Neuron (in vitro differentiated cells): ENCODE results near the gene CFAP299.
"Not testable (repeated sequence)": the region's sequence is repeated elsewhere in the genome, so short reads cannot be mapped to it uniquely, and the experiment has no call there.

ENCODE experiments used
- H2AFZ ChIP-seq: one replicate; pipeline ENCODE4 v1.6.1; 2013; ENCODE audit warnings: low read depth, mild to moderate bottlenecking, inconsistent platforms, low read length, moderate library complexity
- H3K27me3 ChIP-seq: one replicate; pipeline ENCODE4 v1.6.1; 2013; ENCODE audit warnings: low read length; ENCODE audit not compliant: insufficient read depth
- H3K36me3 ChIP-seq: one replicate; pipeline ENCODE4 v1.6.1; 2013; ENCODE audit warnings: low read length; ENCODE audit not compliant: insufficient read depth
- H3K4me1 ChIP-seq: one replicate; pipeline ENCODE4 v1.6.1; 2013; ENCODE audit warnings: low read length; ENCODE audit not compliant: insufficient read depth
- H3K4me3 ChIP-seq: 2 replicates; pipeline ENCODE4 v1.5.1; 2013; ENCODE audit warnings: mild to moderate bottlenecking, low read length, moderate library complexity
- H3K9me3 ChIP-seq: one replicate; pipeline ENCODE4 v1.6.1; 2013; ENCODE audit warnings: low read length

Gene CFAP299

GRCh38 chr4:80309294-80310004 is 26.1 kb upstream of the CFAP299 start:
- peaks cover 6% of the 10 kb centered on the region for H3K27me3 ChIP-seq
- H3K36me3 ChIP-seq = no peaks in the 10 kb centered on the region
- no peaks in the 10 kb centered on the region for H3K9me3 ChIP-seq
- no peak overlapping the region for H2AFZ ChIP-seq
- no peaks in the 10 kb centered on the region for H3K4me1 ChIP-seq
- H3K4me3 ChIP-seq = no peak overlapping the region

GRCh38 chr4:80311130-80311529 is 24.4 kb upstream of the CFAP299 start:
- no peak overlapping the region for H3K4me3 ChIP-seq
- peaks cover 6% of the 10 kb centered on the region for H3K27me3 ChIP-seq
- H3K9me3 ChIP-seq = no peaks in the 10 kb centered on the region
- H3K4me1 ChIP-seq = no peaks in the 10 kb centered on the region
- H3K36me3 ChIP-seq = no peaks in the 10 kb centered on the region
- no peak overlapping the region for H2AFZ ChIP-seq

- H3K4me3 ChIP-seq = no peak overlapping the region
- H3K27me3 ChIP-seq = peaks cover 4% of the 10 kb centered on the region
- no peaks in the 10 kb centered on the region for H3K4me1 ChIP-seq
- H3K36me3 ChIP-seq = no peaks in the 10 kb centered on the region
- H2AFZ ChIP-seq = no peak overlapping the region
- no peaks in the 10 kb centered on the region for H3K9me3 ChIP-seq
Measured at GRCh38 chr4:80312124-80312523, 23.4 kb upstream of the CFAP299 start.

- no peaks in the 10 kb centered on the region for H3K9me3 ChIP-seq
- H3K4me3 ChIP-seq = no peak overlapping the region
- no peaks in the 10 kb centered on the region for H3K36me3 ChIP-seq
- H2AFZ ChIP-seq = no peak overlapping the region
- H3K27me3 ChIP-seq = no peaks in the 10 kb centered on the region
- H3K4me1 ChIP-seq = no peaks in the 10 kb centered on the region
Measured at GRCh38 chr4:80313627-80314026, 21.9 kb upstream of the CFAP299 start.

- not testable (repeated sequence) for H3K27me3 ChIP-seq, H3K9me3 ChIP-seq, H2AFZ ChIP-seq, H3K4me3 ChIP-seq, H3K4me1 ChIP-seq, H3K36me3 ChIP-seq
Measured at GRCh38 chr4:80315848-80316247, 19.7 kb upstream of the CFAP299 start.

- H3K4me3 ChIP-seq = no peak overlapping the region
- no peak overlapping the region for H2AFZ ChIP-seq
- no peaks in the 10 kb centered on the region for H3K9me3 ChIP-seq
- no peaks in the 10 kb centered on the region for H3K36me3 ChIP-seq
- no peaks in the 10 kb centered on the region for H3K27me3 ChIP-seq
- no peaks in the 10 kb centered on the region for H3K4me1 ChIP-seq
Measured at GRCh38 chr4:80321341-80321740, 14.2 kb upstream of the CFAP299 start.

- Histone ChIP-seq H3K36me3 (no peaks in the 10 kb centered on the region), H3K27me3 (no peaks in the 10 kb centered on the region), H3K9me3 (no peaks in the 10 kb centered on the region), H2AFZ (no peak overlapping the region), H3K4me3 (no peak overlapping the region), H3K4me1 (no peaks in the 10 kb centered on the region)
Measured at GRCh38 chr4:80321776-80322175, 13.8 kb upstream of the CFAP299 start.

GRCh38 chr4:80322716-80323115 is 12.8 kb upstream of the CFAP299 start:
- H3K36me3 ChIP-seq = no peaks in the 10 kb centered on the region
- H2AFZ ChIP-seq = no peak overlapping the region
- H3K9me3 ChIP-seq = no peaks in the 10 kb centered on the region
- H3K27me3 ChIP-seq = no peaks in the 10 kb centered on the region
- no peak overlapping the region for H3K4me3 ChIP-seq
- H3K4me1 ChIP-seq = no peaks in the 10 kb centered on the region

- Histone ChIP-seq H2AFZ (no peak overlapping the region), H3K9me3 (no peaks in the 10 kb centered on the region), H3K27me3 (no peaks in the 10 kb centered on the region), H3K4me1 (no peaks in the 10 kb centered on the region), H3K36me3 (no peaks in the 10 kb centered on the region), H3K4me3 (no peak overlapping the region)
Measured at GRCh38 chr4:80324171-80324570, 11.4 kb upstream of the CFAP299 start.

- no peak overlapping the region for H3K4me3 ChIP-seq
Measured at GRCh38 chr4:80331693-80332092, 3.8 kb upstream of the CFAP299 start.

GRCh38 chr4:80333121-80333520 is 2.4 kb upstream of the CFAP299 start:
- Histone ChIP-seq H3K27me3 (peaks cover 5% of the 10 kb centered on the region), H3K4me1 (peaks cover 7% of the 10 kb centered on the region), H3K9me3 (no peaks in the 10 kb centered on the region), H2AFZ (no peak overlapping the region), H3K4me3 (no peak overlapping the region), H3K36me3 (no peaks in the 10 kb centered on the region)

More at GRCh38 chr4:80331693-80332092, 3.8 kb upstream of the CFAP299 start:
- H3K4me1 ChIP-seq = peaks cover 7% of the 10 kb centered on the region
- no peaks in the 10 kb centered on the region for H3K36me3 ChIP-seq
- peaks cover 5% of the 10 kb centered on the region for H3K27me3 ChIP-seq
- H3K9me3 ChIP-seq = no peaks in the 10 kb centered on the region
- H2AFZ ChIP-seq = no peak overlapping the region

GRCh38 chr4:80334568-80334967 is 962 bp upstream of the CFAP299 start:
- Histone ChIP-seq H3K4me3 (no peak overlapping the region), H3K36me3 (no peaks in the 10 kb centered on the region), H3K9me3 (no peaks in the 10 kb centered on the region), H3K4me1 (peaks cover 7% of the 10 kb centered on the region), H2AFZ (no peak overlapping the region), H3K27me3 (peaks cover 5% of the 10 kb centered on the region)

GRCh38 chr4:80335226-80335553 is 340 bp upstream of the CFAP299 start:
- Histone ChIP-seq H3K4me3 (peak overlapping the region; percentile 82), H3K27me3 (peaks cover 5% of the 10 kb centered on the region), H3K36me3 (no peaks in the 10 kb centered on the region)

GRCh38 chr4:80336582-80336981 is 1.1 kb downstream of the CFAP299 start:
- Histone ChIP-seq H3K4me3 (no peak overlapping the region), H3K9me3 (no peaks in the 10 kb centered on the region), H3K27me3 (peaks cover 5% of the 10 kb centered on the region), H3K36me3 (no peaks in the 10 kb centered on the region), H3K4me1 (peaks cover 7% of the 10 kb centered on the region), H2AFZ (no peak overlapping the region)

More at GRCh38 chr4:80335226-80335553, 340 bp upstream of the CFAP299 start:
- no peaks in the 10 kb centered on the region for H3K9me3 ChIP-seq
- peaks cover 7% of the 10 kb centered on the region for H3K4me1 ChIP-seq
- H2AFZ ChIP-seq = peak overlapping the region; percentile 86
